Chondrocyte (in vitro differentiated cells): ENCODE results near the gene DBNDD2. TPM values are rescaled to one million over a fixed set of nuclear protein-coding genes. Genes with fewer than 3 reads are reported as not detected.

Source experiments
- DNase-seq: peaks from one replicate; pipeline ENCODE4 v3.0.0; 2021; ENCODE audit warnings: mixed read lengths, low spot score
- H3K27ac Mint-ChIP-seq: one replicate; pipeline ENCODE4 v1.8.0; 2021; ENCODE audit warnings: mild to moderate bottlenecking, moderate library complexity, mixed read lengths; ENCODE audit not compliant: unreplicated experiment
- H3K27me3 Mint-ChIP-seq: 2 replicates; pipeline ENCODE4 v1.8.0; 2021; ENCODE audit warnings: low read depth, mixed read lengths
- H3K36me3 Mint-ChIP-seq: 2 replicates; pipeline ENCODE4 v1.8.0; 2021; ENCODE audit warnings: low read depth, mixed read lengths
- H3K4me1 Mint-ChIP-seq: 2 replicates; pipeline ENCODE4 v1.8.0; 2021; ENCODE audit warnings: low read depth, mild to moderate bottlenecking, mixed read lengths
- H3K4me3 Mint-ChIP-seq: one replicate; pipeline ENCODE4 v1.8.0; 2021; ENCODE audit warnings: mild to moderate bottlenecking, moderate library complexity, mixed read lengths; ENCODE audit not compliant: unreplicated experiment
- H3K9me3 Mint-ChIP-seq: 2 replicates; pipeline ENCODE4 v1.8.0; 2021; ENCODE audit warnings: low read depth, mixed read lengths
- total RNA-seq: library from RNA; stranded (reverse); gene quantifications from 3 replicates; pipeline ENCODE4 v1.2.1, GENCODE V29; 2021
- TF ChIP-seq, protein P1 (sequence below): fragments of 200-600 bp; sonication (generic); IDR thresholded peaks from 2 replicates; pipeline ENCODE4 v1.5.0; 2021; ENCODE audit warnings: antibody characterized with exemption, mild to moderate bottlenecking, moderate library complexity

Gene DBNDD2
- total RNA-seq, 1 donor from 2014 or later = 47.0 TPM

- H3K27me3 Mint-ChIP-seq = no peaks in the 10 kb centered on the region
- no peak overlapping the region for H3K27ac Mint-ChIP-seq
- H3K36me3 Mint-ChIP-seq = peaks cover 2% of the 10 kb centered on the region
- no peak overlapping the region for H3K4me3 Mint-ChIP-seq
- H3K4me1 Mint-ChIP-seq = peaks cover 4% of the 10 kb centered on the region
- no peak for DNase-seq
- TF ChIP-seq, protein P1, sequence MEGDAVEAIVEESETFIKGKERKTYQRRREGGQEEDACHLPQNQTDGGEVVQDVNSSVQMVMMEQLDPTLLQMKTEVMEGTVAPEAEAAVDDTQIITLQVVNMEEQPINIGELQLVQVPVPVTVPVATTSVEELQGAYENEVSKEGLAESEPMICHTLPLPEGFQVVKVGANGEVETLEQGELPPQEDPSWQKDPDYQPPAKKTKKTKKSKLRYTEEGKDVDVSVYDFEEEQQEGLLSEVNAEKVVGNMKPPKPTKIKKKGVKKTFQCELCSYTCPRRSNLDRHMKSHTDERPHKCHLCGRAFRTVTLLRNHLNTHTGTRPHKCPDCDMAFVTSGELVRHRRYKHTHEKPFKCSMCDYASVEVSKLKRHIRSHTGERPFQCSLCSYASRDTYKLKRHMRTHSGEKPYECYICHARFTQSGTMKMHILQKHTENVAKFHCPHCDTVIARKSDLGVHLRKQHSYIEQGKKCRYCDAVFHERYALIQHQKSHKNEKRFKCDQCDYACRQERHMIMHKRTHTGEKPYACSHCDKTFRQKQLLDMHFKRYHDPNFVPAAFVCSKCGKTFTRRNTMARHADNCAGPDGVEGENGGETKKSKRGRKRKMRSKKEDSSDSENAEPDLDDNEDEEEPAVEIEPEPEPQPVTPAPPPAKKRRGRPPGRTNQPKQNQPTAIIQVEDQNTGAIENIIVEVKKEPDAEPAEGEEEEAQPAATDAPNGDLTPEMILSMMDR = no peak
- peaks cover 15% of the 10 kb centered on the region for H3K9me3 Mint-ChIP-seq
Observed at GRCh38 chr20:45395114-45395415, 13.0 kb upstream of the DBNDD2 start.

DNA sequence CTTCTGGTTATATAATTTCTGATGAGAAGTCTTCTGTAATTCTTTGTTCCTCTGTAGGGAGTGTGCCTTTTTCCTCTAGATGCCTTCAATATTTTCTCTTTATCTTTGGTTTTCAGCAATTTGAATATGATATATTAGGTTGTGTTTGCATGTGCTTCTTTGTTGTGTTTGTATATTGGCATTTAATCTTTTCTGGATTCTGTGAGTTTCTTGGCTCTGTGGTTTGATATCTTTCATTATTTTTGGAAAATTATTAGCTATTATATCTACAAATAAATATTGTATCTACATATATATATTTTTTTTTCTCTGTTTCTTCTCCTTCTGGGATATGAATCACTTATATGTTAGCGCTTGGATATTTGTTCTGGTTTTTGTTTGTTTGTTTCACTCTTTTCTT lies 9.1 kb upstream of the DBNDD2 start:
- H3K27ac Mint-ChIP-seq = no peak overlapping the region
- peaks cover 16% of the 10 kb centered on the region for H3K9me3 Mint-ChIP-seq
- no peaks in the 10 kb centered on the region for H3K27me3 Mint-ChIP-seq
- TF ChIP-seq, protein P1 = no peak
- peaks cover 5% of the 10 kb centered on the region for H3K36me3 Mint-ChIP-seq
- H3K4me1 Mint-ChIP-seq = no peaks in the 10 kb centered on the region
- no peak overlapping the region for H3K4me3 Mint-ChIP-seq
- DNase-seq = no peak

- H3K4me3 Mint-ChIP-seq = no peak overlapping the region
- peaks cover 5% of the 10 kb centered on the region for H3K36me3 Mint-ChIP-seq
- H3K27me3 Mint-ChIP-seq = no peaks in the 10 kb centered on the region
- peaks cover 16% of the 10 kb centered on the region for H3K9me3 Mint-ChIP-seq
- peaks cover 3% of the 10 kb centered on the region for H3K4me1 Mint-ChIP-seq
- H3K27ac Mint-ChIP-seq = no peak overlapping the region
- TF ChIP-seq, protein P1 = no peak
- no peak for DNase-seq
Observed at GRCh38 chr20:45400346-45401031, 7.6 kb upstream of the DBNDD2 start.

GRCh38 chr20:45402946-45403345 lies 5.1 kb upstream of the DBNDD2 start:
- Mint-ChIP-seq H3K36me3 (peaks cover 7% of the 10 kb centered on the region), H3K4me1 (peaks cover 13% of the 10 kb centered on the region), H3K9me3 (peaks cover 16% of the 10 kb centered on the region), H3K27me3 (no peaks in the 10 kb centered on the region), H3K27ac (no peak overlapping the region), H3K4me3 (no peak overlapping the region)
- DNase-seq = no peak
- TF ChIP-seq, protein P1 = no peak

DNA sequence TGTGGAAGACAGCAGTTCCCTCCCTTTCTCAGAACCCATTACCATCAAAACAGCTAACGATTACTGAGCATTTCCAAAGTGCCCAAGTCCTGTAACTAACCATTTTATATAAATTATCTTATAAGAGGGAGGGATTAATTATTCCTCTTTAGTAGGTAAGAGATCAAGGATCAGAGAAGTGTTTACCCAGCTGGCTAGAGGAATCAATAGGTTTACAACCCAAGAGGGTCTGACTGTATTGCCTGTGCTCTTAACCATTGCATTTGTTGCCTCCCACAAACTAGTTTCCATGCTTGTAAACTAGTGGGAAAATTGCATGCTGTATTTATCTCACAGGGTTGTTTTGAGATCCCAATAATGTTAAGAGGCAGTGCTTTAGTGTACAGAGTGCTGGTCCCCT lies 3.7 kb upstream of the DBNDD2 start:
- Mint-ChIP-seq H3K27me3 (no peaks in the 10 kb centered on the region), H3K4me3 (no peak overlapping the region), H3K9me3 (peaks cover 8% of the 10 kb centered on the region), H3K4me1 (peaks cover 19% of the 10 kb centered on the region), H3K36me3 (peaks cover 7% of the 10 kb centered on the region), H3K27ac (no peak overlapping the region)
- TF ChIP-seq, protein P1 = no peak
- no peak for DNase-seq
